OCI-LY1 (cell line): ENCODE measurements around the gene PRMT9.

Experiments
- H2AFZ ChIP-seq: fragments of 200-600 bp; sonication (generic), shearing (Covaris generic); 2 replicates; pipeline ENCODE4 v1.6.0; 2014; ENCODE audit warnings: antibody characterized with exemption, mild to moderate bottlenecking, low read length
- H3F3A ChIP-seq: fragments of 200-600 bp; sonication (generic), shearing (Covaris generic); 2 replicates; pipeline ENCODE4 v1.6.0; 2014; ENCODE audit warnings: mild to moderate bottlenecking, antibody characterized with exemption, low read length, moderate library complexity; ENCODE audit not compliant: insufficient read depth
- H3K27ac ChIP-seq: fragments of 200-600 bp; sonication (generic); 2 replicates; pipeline ENCODE4 v1.5.1; 2014; ENCODE audit warnings: low read length, mixed run types, mild to moderate bottlenecking, low read depth; ENCODE audit not compliant: poor library complexity, severe bottlenecking
- H3K27me3 ChIP-seq: fragments of 200-600 bp; sonication (generic); 2 replicates; pipeline ENCODE4 v1.6.0; 2014; ENCODE audit warnings: antibody characterized with exemption, mild to moderate bottlenecking, low read length, moderate library complexity; ENCODE audit not compliant: insufficient read depth
- H3K36me3 ChIP-seq: fragments of 200-600 bp; sonication (generic); 2 replicates; pipeline ENCODE4 v1.6.1; 2014; ENCODE audit warnings: mild to moderate bottlenecking, antibody characterized with exemption, low read length, moderate library complexity, mixed read lengths; ENCODE audit not compliant: insufficient read depth
- H3K4me1 ChIP-seq: fragments of 200-600 bp; sonication (generic); 2 replicates; pipeline ENCODE4 v1.5.1; 2014; ENCODE audit warnings: mild to moderate bottlenecking, low read length, moderate library complexity; ENCODE audit not compliant: insufficient read depth, severe bottlenecking
- H3K4me2 ChIP-seq: fragments of 200-600 bp; sonication (generic), shearing (Covaris generic); 2 replicates; pipeline ENCODE4 v1.6.1; 2014; ENCODE audit warnings: low read length
- H3K4me3 ChIP-seq: fragments of 200-600 bp; sonication (generic); 2 replicates; pipeline ENCODE4 v1.5.1; 2014; ENCODE audit warnings: low read length, low read depth, mild to moderate bottlenecking, mixed read lengths; ENCODE audit not compliant: poor library complexity, severe bottlenecking
- H3K79me2 ChIP-seq: fragments of 200-600 bp; shearing (Covaris generic); 2 replicates; pipeline ENCODE4 v1.6.1; 2016; ENCODE audit warnings: mixed run types, low read length, mixed read lengths; ENCODE audit not compliant: insufficient read depth
- H3K9ac ChIP-seq: fragments of 200-600 bp; sonication (generic), shearing (Covaris generic); 2 replicates; pipeline ENCODE4 v1.6.1; 2014; ENCODE audit warnings: mild to moderate bottlenecking, low read length, mixed read lengths
- H3K9me2 ChIP-seq: fragments of 200-600 bp; sonication (generic), shearing (Covaris generic); 2 replicates; pipeline ENCODE4 v1.6.1; 2014; ENCODE audit warnings: low read depth, mild to moderate bottlenecking, low read length, mixed read lengths
- H3K9me3 ChIP-seq: fragments of 200-600 bp; shearing (Covaris generic); 2 replicates; pipeline ENCODE4 v1.6.1; 2014; ENCODE audit warnings: low read length, mixed read lengths
- H4K20me1 ChIP-seq: fragments of 200-600 bp; sonication (generic), shearing (Covaris generic); 2 replicates; pipeline ENCODE4 v1.6.0; 2016; ENCODE audit warnings: mild to moderate bottlenecking, low read length; ENCODE audit not compliant: insufficient read depth
- EZH2 ChIP-seq: fragments of 200-600 bp; sonication (generic), shearing (Covaris generic); IDR thresholded peaks from 2 replicates; pipeline ENCODE4 v1.8.0; 2017; ENCODE audit warnings: borderline replicate concordance, mixed run types, mild to moderate bottlenecking, antibody characterized with exemption, low read length, moderate library complexity, mixed read lengths
- TF ChIP-seq, protein P1 (sequence below): fragments of 200-600 bp; sonication (generic), shearing (Covaris generic); IDR thresholded peaks from 2 replicates; pipeline ENCODE4 v1.5.1; 2017; ENCODE audit warnings: mild to moderate bottlenecking, antibody characterized with exemption, low read length, moderate library complexity, mixed read lengths

PRMT9 gene

GRCh38 chr4:147683717-147684700 lies at the start of gene PRMT9:
Gene PRMT9, minus strand, starts transcription at chr4:147684163. Its CDS starts 176 bp downstream, at chr4:147683987.
- Histone ChIP-seq H3K27me3 (no peaks in the 10 kb centered on the region), H3K79me2 (peaks cover 12% of the 10 kb centered on the region; the same call in 1 of the 2 replicates), H3K36me3 (peaks cover 12% of the 10 kb centered on the region), H3K9me3 (no peaks in the 10 kb centered on the region), H3F3A (no peaks in the 10 kb centered on the region), H3K4me3 (peak within 1 kb of the TSS; percentile 85), H4K20me1 (no peaks in the 10 kb centered on the region), H3K27ac (peak within 1 kb of the TSS; percentile 63), H2AFZ (peak within 1 kb of the TSS; percentile 84), H3K9ac (peak within 1 kb of the TSS; percentile 89), H3K9me2 (no peaks in the 10 kb centered on the region), H3K4me2 (peak within 1 kb of the TSS; percentile 96), H3K4me1 (peaks cover 16% of the 10 kb centered on the region)
- no peak for TF ChIP-seq EZH2
- TF ChIP-seq, protein P1, sequence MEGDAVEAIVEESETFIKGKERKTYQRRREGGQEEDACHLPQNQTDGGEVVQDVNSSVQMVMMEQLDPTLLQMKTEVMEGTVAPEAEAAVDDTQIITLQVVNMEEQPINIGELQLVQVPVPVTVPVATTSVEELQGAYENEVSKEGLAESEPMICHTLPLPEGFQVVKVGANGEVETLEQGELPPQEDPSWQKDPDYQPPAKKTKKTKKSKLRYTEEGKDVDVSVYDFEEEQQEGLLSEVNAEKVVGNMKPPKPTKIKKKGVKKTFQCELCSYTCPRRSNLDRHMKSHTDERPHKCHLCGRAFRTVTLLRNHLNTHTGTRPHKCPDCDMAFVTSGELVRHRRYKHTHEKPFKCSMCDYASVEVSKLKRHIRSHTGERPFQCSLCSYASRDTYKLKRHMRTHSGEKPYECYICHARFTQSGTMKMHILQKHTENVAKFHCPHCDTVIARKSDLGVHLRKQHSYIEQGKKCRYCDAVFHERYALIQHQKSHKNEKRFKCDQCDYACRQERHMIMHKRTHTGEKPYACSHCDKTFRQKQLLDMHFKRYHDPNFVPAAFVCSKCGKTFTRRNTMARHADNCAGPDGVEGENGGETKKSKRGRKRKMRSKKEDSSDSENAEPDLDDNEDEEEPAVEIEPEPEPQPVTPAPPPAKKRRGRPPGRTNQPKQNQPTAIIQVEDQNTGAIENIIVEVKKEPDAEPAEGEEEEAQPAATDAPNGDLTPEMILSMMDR: no peak

GRCh38 chr4:147732518-147733235 lies 48.7 kb upstream of the PRMT9 start:
- TF ChIP-seq EZH2: no peak
- TF ChIP-seq, protein P1: no peak
- Histone ChIP-seq H3K36me3 (no peaks in the 10 kb centered on the region), H3K27me3 (peaks cover 5% of the 10 kb centered on the region; the same call in 1 of the 2 replicates), H3K4me2 (peak overlapping the region; percentile 64), H3K9me3 (no peaks in the 10 kb centered on the region), H3K79me2 (no peaks in the 10 kb centered on the region), H3K27ac (no peak overlapping the region), H4K20me1 (no peaks in the 10 kb centered on the region), H3K4me1 (no peaks in the 10 kb centered on the region), H3F3A (no peaks in the 10 kb centered on the region), H3K4me3 (peak overlapping the region; percentile 52), H2AFZ (no peak overlapping the region), H3K9ac (no peak overlapping the region), H3K9me2 (no peaks in the 10 kb centered on the region)

- no peak for TF ChIP-seq EZH2
- TF ChIP-seq, protein P1: no peak
- Histone ChIP-seq H3K27ac (no peak within 1 kb of the TSS), H3F3A (no peaks in the 10 kb centered on the region)
These were observed 47.9 kb upstream of the PRMT9 start, which contains the start of gene ARHGAP10 for GRCh38 chr4:147731580-147732517. Gene ARHGAP10, plus strand, starts transcription at chr4:147732088. Its CDS starts 214 bp downstream, at chr4:147732302.

More at GRCh38 chr4:147731580-147732517, 47.9 kb upstream of the PRMT9 start, which contains the start of gene ARHGAP10:
- Histone ChIP-seq H3K79me2 (no peaks in the 10 kb centered on the region), H2AFZ (no peak within 1 kb of the TSS), H3K9me3 (no peaks in the 10 kb centered on the region), H3K4me1 (no peaks in the 10 kb centered on the region), H3K4me3 (peak within 1 kb of the TSS; percentile 52), H3K4me2 (peak within 1 kb of the TSS; percentile 64), H3K9me2 (no peaks in the 10 kb centered on the region), H4K20me1 (no peaks in the 10 kb centered on the region), H3K9ac (no peak within 1 kb of the TSS), H3K36me3 (no peaks in the 10 kb centered on the region), H3K27me3 (peaks cover 5% of the 10 kb centered on the region; the same call in 1 of the 2 replicates)
